GM21423 (cell line): ENCODE results near the gene FAM25G.

Experiments used
- ATAC-seq: cut with Tn5 transposase; IDR thresholded peaks from one replicate; pipeline ENCODE4 v1.9.1; 2021; ENCODE audit warnings: mild to moderate bottlenecking, moderate library complexity; ENCODE audit not compliant: unreplicated experiment

Gene FAM25G

GRCh38 chr10:47449102-47449978 is 42.2 kb downstream of the FAM25G start:
- ATAC-seq, result no peak

DNA sequence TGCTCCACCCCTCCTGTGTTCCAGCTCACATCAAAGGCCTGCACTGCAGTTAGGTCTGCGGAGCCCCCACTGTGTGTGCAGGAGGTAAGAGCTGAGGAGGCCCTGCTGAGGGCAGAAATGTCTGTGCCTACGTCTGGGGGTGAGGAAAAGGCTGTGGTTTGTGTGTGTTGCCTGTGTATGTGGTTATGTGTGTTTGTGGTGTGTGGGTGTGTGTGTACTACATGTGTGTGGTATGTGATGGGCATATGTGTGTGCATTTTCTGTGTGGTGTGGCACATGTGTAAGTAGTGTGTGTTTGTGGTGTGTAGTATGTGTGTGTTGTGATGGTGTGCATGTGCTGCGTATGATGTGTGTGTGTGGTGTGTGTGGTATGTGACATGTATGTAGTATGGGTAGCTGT is 43.8 kb downstream of the FAM25G start:
- no peak for ATAC-seq

GRCh38 chr10:47447209-47447608 is 44.3 kb downstream of the FAM25G start:
- ATAC-seq, result no peak

DNA sequence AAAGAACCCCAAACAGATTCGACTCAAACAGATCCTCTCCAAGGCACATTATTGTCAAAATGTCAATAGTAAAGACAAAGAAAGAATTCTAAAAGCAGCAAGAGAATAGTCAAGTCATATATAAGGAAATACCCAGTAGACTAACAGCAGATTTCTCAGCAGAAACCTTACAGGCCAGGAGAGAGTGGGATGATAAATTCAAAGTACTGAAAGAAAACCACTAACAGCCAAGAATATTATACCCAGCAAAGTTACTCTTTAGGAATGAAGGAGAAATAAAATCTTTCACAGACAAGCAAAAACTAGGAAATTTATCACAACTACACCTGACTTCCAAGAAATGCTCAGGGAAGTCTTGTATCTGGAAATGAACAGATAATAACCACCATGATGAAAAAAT is 45.8 kb downstream of the FAM25G start:
- no peak for ATAC-seq

GRCh38 chr10:47444047-47444446 is 47.5 kb downstream of the FAM25G start:
- no peak for ATAC-seq

- ATAC-seq, result no peak
Observed at GRCh38 chr10:47443145-47443544, 48.4 kb downstream of the FAM25G start.

- no peak for ATAC-seq
Observed at GRCh38 chr10:47442351-47442750, 49.1 kb downstream of the FAM25G start.

GRCh38 chr10:47441938-47442337 is 49.6 kb downstream of the FAM25G start:
- ATAC-seq, result no peak

- ATAC-seq, result no peak
Observed at GRCh38 chr10:47440207-47440606, 51.3 kb downstream of the FAM25G start.

DNA sequence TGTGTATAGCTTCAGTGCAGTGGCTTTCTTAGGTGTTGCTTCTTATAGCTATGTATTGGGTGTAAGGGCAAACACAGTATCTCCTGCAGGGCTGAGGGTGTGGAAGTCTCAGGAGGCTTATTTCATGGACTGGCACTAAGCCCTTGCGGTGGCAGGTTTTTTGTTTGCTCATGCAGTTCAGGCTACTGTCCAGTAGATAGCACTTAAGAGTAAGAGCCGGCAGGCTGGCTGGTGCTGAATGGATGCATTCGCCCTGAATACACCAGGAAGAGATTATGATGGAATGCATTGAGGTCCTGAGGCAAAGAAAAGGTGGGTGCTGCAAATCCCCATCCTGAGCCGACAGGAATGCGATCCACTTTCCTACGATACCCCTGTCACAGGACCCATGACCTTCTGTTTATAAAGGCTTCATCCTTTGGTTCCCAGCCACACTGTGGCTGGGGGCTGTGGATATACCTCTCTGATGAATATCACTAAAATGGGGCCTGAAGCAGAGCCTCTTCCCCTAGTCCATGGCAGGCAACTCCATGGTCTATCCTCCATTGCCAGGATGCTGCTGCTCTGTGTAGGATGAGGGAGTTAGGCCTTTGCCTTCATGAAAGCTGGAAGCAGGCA is 52.5 kb downstream of the FAM25G start:
- no peak for ATAC-seq
